Right lobe of liver (tissue), 6 donors: ENCODE results near the gene DIAPH1. TPM values are rescaled to one million over a fixed set of nuclear protein-coding genes. Genes with fewer than 3 reads are reported as not detected.

Experiments used
- ATAC-seq, 4 donors: fragments of 200-7000 bp; cut with Tn5 transposase; one replicate each; pipeline ENCODE4 v1.9.1; 2020; ENCODE audit warnings: mild to moderate bottlenecking in 4 of 4, moderate library complexity in 4 of 4
- DNase-seq, 3 donors: peaks; one replicate each; pipeline ENCODE4 v3.0.0-alpha.2; 2020
- H3K27ac ChIP-seq, 3 donors: fragments of 200-600 bp; one replicate each; pipeline ENCODE4 v1.8.0; 2022
- H3K27me3 ChIP-seq, 2 donors: fragments of 200-600 bp; one replicate each; pipeline ENCODE4 v1.8.0; 2022
- H3K36me3 ChIP-seq, 4 donors: fragments of 200-600 bp; sonication (generic) in 1 of 4; one replicate each; pipeline versions ENCODE4 v1.5.1 to v1.8.0; 2017 to 2022; ENCODE audit warnings: control low read depth in 1 of 4
- H3K4me1 ChIP-seq, 4 donors: fragments of 200-600 bp; sonication (generic) in 1 of 4; one replicate each; pipeline versions ENCODE4 v1.5.1 to v1.8.0; 2017 to 2022; ENCODE audit warnings: control low read depth in 1 of 4
- H3K4me3 ChIP-seq, 3 donors: fragments of 200-600 bp; one replicate each; pipeline ENCODE4 v1.8.0; 2022
- H3K9me3 ChIP-seq, 4 donors: fragments of 200-600 bp; sonication (generic) in 1 of 4; one replicate each; pipeline versions ENCODE4 v1.5.1 to v1.8.0; 2017 to 2022; ENCODE audit warnings: control low read depth in 1 of 4
- POLR2A ChIP-seq: fragments of 450-650 bp; IDR thresholded peaks from one replicate; pipeline ENCODE4 v1.6.1; 2017; ENCODE audit warnings: antibody characterized with exemption, mild to moderate bottlenecking
- WGBS: methylation state at CpG from one replicate; pipeline ENCODE4 v1.1.6; 2018; ENCODE audit warnings: low coverage, low lambda C conversion rate; ENCODE audit not compliant: insufficient coverage; ENCODE audit errors: missing lambda C conversion rate; 5-methylcytosine and 5-hydroxymethylcytosine counted together
- intact Hi-C, 2 donors: fragments of 100-400 bp; cut with DNase I; formaldehyde crosslinking; loops; one replicate each; pipeline versions ENCODE4 v1.11.2 to v1.14.1; 2022
- total RNA-seq, 6 experiments: library from RNA; depleted of rRNA in 2 of 6; stranded (reverse); fragments of >200 nt in 2 of 6; fragmentation: NEBNext Ultra II Directional in 3 of 6; extraction: Animal tissue kit (Norgen Biotek cat#: 25700) in 3 of 6; gene quantifications; one replicate each; pipeline versions ENCODE4 v1.1.0 to v1.2.4, GENCODE V29; 2016 to 2023
- TF ChIP-seq, protein P1 (sequence below), 4 donors: fragments of 200-600 bp in 3 of 4; fragments of 450-650 bp in 1 of 4; IDR thresholded peaks; one replicate each; pipeline versions ENCODE4 v1.5.1 to v1.8.0; 2016 to 2022; ENCODE audit warnings: antibody characterized with exemption in 4 of 4, mild to moderate bottlenecking in 2 of 4
- donor health status: DM: no; HTN: yes; CAD: no.
- donor health status: DM: no; HTN: no; CAD: no.
- donor health status: DM: no; HTN: no; CAD: no.
- donor health status: DM: no; HTN: yes; CAD: no.
- donor health status: DM: no; HTN: yes; CAD: no.

DIAPH1 gene
- total RNA-seq, 6 experiments from 2014 or later, result 93.7 to 114 (median 107) TPM

DNA sequence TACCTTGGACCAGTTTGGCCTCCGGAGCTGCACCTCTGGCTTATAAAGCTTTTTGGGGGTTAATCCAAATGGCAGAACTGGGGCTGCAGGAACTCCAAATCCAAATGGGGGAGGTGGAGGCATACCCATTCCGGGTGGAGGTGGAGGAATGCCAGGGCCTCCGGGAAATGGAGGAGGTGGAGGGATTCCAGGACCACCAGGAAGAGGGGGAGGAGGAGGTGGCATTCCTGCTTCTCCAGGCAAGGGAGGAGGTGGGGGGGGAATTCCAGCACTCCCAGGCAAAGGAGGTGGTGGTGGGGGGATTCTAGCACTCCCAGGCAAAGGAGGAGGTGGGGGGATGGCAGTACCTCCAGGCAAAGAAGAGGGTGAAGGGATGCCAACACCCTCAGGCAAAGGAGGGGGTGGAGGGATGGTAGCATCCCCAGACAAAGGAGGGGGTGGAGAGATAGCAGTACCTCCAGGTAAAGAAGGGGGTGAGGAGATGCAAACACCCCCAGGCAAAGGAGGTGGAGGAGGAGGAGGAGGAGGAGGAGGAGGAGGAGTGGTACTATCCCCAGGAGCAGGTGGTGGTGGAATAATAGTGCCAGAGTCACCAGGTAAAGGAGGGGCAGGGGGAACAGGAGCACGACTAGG is 45.2 kb downstream of the DIAPH1 start:
- peaks cover 10 to 84% (median 42%) of the 10 kb centered on the region in 4 donors for H3K36me3 ChIP-seq
- no peaks in the 10 kb centered on the region for H3K27me3 ChIP-seq
- H3K4me3 ChIP-seq, result no peak overlapping the region
- intact Hi-C loops, result no loop called here
- TF ChIP-seq, protein P1, sequence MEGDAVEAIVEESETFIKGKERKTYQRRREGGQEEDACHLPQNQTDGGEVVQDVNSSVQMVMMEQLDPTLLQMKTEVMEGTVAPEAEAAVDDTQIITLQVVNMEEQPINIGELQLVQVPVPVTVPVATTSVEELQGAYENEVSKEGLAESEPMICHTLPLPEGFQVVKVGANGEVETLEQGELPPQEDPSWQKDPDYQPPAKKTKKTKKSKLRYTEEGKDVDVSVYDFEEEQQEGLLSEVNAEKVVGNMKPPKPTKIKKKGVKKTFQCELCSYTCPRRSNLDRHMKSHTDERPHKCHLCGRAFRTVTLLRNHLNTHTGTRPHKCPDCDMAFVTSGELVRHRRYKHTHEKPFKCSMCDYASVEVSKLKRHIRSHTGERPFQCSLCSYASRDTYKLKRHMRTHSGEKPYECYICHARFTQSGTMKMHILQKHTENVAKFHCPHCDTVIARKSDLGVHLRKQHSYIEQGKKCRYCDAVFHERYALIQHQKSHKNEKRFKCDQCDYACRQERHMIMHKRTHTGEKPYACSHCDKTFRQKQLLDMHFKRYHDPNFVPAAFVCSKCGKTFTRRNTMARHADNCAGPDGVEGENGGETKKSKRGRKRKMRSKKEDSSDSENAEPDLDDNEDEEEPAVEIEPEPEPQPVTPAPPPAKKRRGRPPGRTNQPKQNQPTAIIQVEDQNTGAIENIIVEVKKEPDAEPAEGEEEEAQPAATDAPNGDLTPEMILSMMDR (IDR thresholded peaks at IDR 0.05), result no peak
- no peak for TF ChIP-seq POLR2A
- ATAC-seq (no peak), DNase-seq (no peak)
- no peak overlapping the region for H3K27ac ChIP-seq
- no peaks in the 10 kb centered on the region for H3K9me3 ChIP-seq
- 95% methylated on average over 2 of the region's 4 CpGs for WGBS
- no peaks in the 10 kb centered on the region for H3K4me1 ChIP-seq

DNA sequence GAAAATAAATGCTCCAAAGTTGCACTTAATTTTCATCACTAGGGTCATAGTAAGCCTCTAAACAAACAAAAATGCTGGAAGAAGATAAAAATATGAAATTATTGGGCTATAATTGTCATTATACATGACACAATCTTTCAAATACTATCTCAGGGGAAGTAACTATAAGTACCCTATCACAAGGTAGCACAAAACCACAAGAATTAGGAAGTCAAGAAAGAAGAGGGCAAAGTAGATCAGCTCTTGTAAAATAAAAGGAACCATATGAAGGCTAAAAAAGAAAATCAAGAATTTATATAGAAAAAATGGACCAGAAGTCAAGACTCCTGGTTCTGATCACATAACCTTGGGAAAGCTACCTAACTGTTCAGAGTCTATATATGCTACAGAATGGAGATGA is 48.1 kb downstream of the DIAPH1 start:
- no peaks in the 10 kb centered on the region for H3K4me1 ChIP-seq
- H3K4me3 ChIP-seq, result no peak overlapping the region
- DNase-seq (no peak), ATAC-seq (no peak)
- TF ChIP-seq, protein P1 (IDR thresholded peaks at IDR 0.05), result no peak
- no peak for TF ChIP-seq POLR2A
- no peaks in the 10 kb centered on the region for H3K9me3 ChIP-seq
- intact Hi-C loops, result no loop called here
- H3K36me3 ChIP-seq, result peaks cover 0 to 63% (median 23%) of the 10 kb centered on the region in 4 donors
- H3K27me3 ChIP-seq, result no peaks in the 10 kb centered on the region
- H3K27ac ChIP-seq, result no peak overlapping the region

DNA sequence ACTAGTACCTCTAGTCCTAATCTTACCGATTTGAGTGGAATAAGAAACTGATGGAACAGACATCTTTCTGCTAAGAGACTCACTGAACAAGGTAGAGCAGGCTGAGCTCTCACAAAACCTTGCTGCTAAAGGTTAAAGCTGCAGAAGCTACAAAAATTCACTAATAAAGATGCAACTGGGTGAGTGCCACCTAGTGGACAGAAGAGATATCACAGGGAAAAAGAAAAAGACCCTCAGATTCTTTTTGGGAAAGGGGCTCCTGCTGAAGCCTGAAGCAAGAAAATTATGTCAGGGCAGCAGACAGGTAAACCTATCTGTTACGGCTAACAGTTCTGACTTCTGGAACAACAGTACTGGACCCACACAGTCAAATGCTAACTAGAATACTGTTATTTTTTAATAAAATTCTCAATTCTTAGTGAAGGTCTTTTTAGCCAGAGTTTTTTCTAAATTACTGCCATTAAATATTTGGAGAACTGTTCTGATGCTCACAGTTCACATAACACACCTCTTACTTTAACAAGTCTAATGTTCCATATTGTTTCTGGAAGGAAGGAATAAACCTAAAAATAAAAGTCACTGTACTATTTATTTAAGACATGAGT is 51.2 kb downstream of the DIAPH1 start:
- no peak overlapping the region for H3K4me3 ChIP-seq
- H3K36me3 ChIP-seq, result peaks cover 0 to 42% (median 12%) of the 10 kb centered on the region in 4 donors
- WGBS, result 23% methylated on average over 2 of the region's 2 CpGs
- H3K9me3 ChIP-seq, result no peaks in the 10 kb centered on the region
- DNase-seq (no peak), ATAC-seq (no peak)
- intact Hi-C loops, result no loop called here
- no peak overlapping the region for H3K27ac ChIP-seq
- H3K27me3 ChIP-seq, result no peaks in the 10 kb centered on the region
- peaks cover 0 to 19% (median 5%) of the 10 kb centered on the region in 4 donors for H3K4me1 ChIP-seq
- TF ChIP-seq POLR2A, result no peak
- TF ChIP-seq, protein P1 (IDR thresholded peaks at IDR 0.05), result peak; percentile 69 to 90 (median 89)

DNA sequence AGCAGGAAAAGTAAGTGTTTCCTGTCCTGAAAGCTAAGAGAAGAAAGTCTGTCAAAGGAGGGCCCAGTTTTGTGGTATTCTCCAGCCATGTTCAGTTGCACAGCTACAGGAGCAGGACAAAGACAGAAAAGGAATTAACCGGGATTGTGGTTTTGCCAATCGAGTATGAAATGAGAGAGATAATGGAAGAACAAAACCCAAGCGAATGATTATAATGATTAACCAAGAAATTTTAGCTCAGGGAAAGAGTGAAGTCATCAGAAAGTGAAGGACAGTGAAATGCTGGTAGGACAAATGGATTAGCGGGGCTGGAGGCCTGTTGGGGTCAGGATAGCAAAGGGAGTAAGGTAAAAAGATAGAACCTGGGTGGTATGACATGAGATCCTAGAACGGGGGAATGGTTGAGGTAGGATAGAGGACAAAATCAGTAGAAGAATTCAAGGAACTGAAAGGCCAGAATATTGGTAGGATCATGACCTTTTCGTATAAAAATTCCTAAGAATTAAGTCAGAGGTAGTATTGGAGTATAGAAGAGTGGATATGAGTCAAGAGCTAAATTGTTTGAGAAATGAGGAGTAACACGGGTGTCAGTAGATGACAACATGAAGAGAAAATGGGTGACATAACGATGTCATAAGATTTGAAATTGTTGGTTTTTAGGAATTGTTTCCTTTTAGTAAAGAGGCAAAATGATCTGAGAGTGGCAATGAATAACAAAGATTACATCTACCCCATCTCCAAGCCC is 52.8 kb downstream of the DIAPH1 start:
- intact Hi-C loops, result no loop called here
- Histone ChIP-seq H3K36me3 (peaks cover 0 to 30% (median 6%) of the 10 kb centered on the region in 4 donors), H3K9me3 (no peaks in the 10 kb centered on the region), H3K27ac (peak overlapping the region; percentile 4 to 83 (median 20)), H3K27me3 (no peaks in the 10 kb centered on the region), H3K4me1 (peaks cover 0 to 23% (median 5%) of the 10 kb centered on the region in 4 donors), H3K4me3 (no peak overlapping the region)
- peak in 1 of 4 donors; percentile 7 for ATAC-seq
- 63% methylated on average over 8 of the region's 8 CpGs for WGBS
- TF ChIP-seq, protein P1 (IDR thresholded peaks at IDR 0.05), result no peak
- no peak for TF ChIP-seq POLR2A
- no peak for DNase-seq
